Esophagus muscularis mucosa (tissue), 4 donors: ENCODE results near the gene NHSL1.

Experiments
- EP300 ChIP-seq: sonication (generic); formaldehyde crosslinking; IDR thresholded peaks from one replicate; pipeline ENCODE4 v1.6.1; 2017; ENCODE audit warnings: antibody characterized with exemption
- POLR2A ChIP-seq: fragments of 450-650 bp; IDR thresholded peaks from one replicate; pipeline ENCODE4 v1.6.1; 2017; ENCODE audit warnings: antibody characterized with exemption, moderate library complexity, mild to moderate bottlenecking, low read depth
- POLR2AphosphoS5 ChIP-seq, 2 donors: sonication (generic); formaldehyde crosslinking; IDR thresholded peaks; one replicate each; pipeline ENCODE4 v1.6.1; 2017; ENCODE audit warnings: antibody characterized with exemption in 2 of 2
- TF ChIP-seq, protein P1 (sequence below), 3 experiments: fragments of 200-600 bp in 2 of 3; fragments of 450-650 bp in 1 of 3; sonication (generic) in 2 of 3; IDR thresholded peaks; one replicate each; pipeline ENCODE4 v1.5.1; 2017 to 2019; ENCODE audit warnings: antibody characterized with exemption in 3 of 3, mild to moderate bottlenecking in 2 of 3, moderate library complexity in 1 of 3

DNA sequence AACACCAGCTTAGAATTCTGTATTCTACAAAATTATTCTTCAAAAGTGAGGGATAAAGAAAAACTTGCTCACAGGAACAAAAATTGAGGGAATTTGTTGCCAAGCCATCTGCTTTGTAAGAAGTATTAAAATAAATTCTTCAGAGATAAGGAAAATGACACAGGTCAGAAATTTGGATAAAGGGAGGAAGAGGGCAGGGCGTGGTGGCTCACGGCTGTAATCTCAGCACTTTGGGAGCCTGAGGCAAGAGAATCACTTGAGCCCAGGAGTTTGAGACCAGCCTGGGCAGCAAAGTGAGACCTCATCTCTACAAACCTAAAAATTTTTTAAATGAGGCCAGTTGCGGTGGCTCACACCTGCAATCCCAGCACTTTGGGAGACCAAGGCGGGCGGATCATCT is 109.7 kb downstream of the NHSL1 start:
- TF ChIP-seq, protein P1, sequence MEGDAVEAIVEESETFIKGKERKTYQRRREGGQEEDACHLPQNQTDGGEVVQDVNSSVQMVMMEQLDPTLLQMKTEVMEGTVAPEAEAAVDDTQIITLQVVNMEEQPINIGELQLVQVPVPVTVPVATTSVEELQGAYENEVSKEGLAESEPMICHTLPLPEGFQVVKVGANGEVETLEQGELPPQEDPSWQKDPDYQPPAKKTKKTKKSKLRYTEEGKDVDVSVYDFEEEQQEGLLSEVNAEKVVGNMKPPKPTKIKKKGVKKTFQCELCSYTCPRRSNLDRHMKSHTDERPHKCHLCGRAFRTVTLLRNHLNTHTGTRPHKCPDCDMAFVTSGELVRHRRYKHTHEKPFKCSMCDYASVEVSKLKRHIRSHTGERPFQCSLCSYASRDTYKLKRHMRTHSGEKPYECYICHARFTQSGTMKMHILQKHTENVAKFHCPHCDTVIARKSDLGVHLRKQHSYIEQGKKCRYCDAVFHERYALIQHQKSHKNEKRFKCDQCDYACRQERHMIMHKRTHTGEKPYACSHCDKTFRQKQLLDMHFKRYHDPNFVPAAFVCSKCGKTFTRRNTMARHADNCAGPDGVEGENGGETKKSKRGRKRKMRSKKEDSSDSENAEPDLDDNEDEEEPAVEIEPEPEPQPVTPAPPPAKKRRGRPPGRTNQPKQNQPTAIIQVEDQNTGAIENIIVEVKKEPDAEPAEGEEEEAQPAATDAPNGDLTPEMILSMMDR (IDR thresholded peaks at IDR 0.05): no peak
- TF ChIP-seq POLR2AphosphoS5 (IDR thresholded peaks at IDR 0.05) (no peak), POLR2A (no peak), EP300 (no peak)
